Vagina (tissue), 2 donors: ENCODE results near the gene ESYT2.

Experiments
- POLR2A ChIP-seq, 2 donors: fragments of 450-650 bp; IDR thresholded peaks; one replicate each; pipeline ENCODE4 v1.6.1; 2017; ENCODE audit warnings: antibody characterized with exemption in 2 of 2, mild to moderate bottlenecking in 2 of 2, moderate library complexity in 2 of 2
- TF ChIP-seq, protein P1 (sequence below), 3 experiments: fragments of 450-650 bp in 2 of 3; fragments of 200-600 bp in 1 of 3; sonication (generic) in 1 of 3; IDR thresholded peaks; one replicate each; pipeline ENCODE4 v1.5.1; 2017 to 2019; ENCODE audit warnings: antibody characterized with exemption in 3 of 3, mild to moderate bottlenecking in 2 of 3, moderate library complexity in 2 of 3

DNA sequence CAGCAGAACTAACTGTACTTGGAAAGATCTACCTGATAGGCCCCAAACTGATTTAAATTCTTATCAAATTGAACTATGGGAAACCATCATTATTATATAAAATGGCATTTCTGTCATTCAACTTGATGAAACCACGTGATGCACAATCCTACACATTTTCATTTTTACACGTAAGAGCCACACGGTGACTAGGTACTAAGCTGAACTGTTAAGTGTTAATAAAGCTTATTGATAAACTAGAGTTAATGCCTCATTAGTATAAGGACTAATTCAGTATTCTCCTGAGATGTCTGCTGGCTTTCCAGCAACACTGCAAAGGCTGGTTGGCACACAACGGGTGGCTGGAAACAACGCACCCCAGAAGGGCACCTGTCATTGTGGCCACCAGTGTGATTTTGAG, 129.3 kb downstream of the ESYT2 start:
- TF ChIP-seq, protein P1, sequence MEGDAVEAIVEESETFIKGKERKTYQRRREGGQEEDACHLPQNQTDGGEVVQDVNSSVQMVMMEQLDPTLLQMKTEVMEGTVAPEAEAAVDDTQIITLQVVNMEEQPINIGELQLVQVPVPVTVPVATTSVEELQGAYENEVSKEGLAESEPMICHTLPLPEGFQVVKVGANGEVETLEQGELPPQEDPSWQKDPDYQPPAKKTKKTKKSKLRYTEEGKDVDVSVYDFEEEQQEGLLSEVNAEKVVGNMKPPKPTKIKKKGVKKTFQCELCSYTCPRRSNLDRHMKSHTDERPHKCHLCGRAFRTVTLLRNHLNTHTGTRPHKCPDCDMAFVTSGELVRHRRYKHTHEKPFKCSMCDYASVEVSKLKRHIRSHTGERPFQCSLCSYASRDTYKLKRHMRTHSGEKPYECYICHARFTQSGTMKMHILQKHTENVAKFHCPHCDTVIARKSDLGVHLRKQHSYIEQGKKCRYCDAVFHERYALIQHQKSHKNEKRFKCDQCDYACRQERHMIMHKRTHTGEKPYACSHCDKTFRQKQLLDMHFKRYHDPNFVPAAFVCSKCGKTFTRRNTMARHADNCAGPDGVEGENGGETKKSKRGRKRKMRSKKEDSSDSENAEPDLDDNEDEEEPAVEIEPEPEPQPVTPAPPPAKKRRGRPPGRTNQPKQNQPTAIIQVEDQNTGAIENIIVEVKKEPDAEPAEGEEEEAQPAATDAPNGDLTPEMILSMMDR (IDR thresholded peaks at IDR 0.05) = no peak
- TF ChIP-seq POLR2A (IDR thresholded peaks at IDR 0.05) = no peak
